Islet of Langerhans (tissue), 1 donor: ENCODE results near the gene ZNF385C.

Experiments used
- FAIRE-seq: peaks from one replicate; lab custom pipeline; 2011; peaks lifted over from hg19 to GRCh38; lab: Jason Lieb, UNC

ZNF385C gene

GRCh38 chr17:42107597-42108576, 9.6 kb upstream of the ZNF385C start:
- FAIRE-seq = no peak

DNA sequence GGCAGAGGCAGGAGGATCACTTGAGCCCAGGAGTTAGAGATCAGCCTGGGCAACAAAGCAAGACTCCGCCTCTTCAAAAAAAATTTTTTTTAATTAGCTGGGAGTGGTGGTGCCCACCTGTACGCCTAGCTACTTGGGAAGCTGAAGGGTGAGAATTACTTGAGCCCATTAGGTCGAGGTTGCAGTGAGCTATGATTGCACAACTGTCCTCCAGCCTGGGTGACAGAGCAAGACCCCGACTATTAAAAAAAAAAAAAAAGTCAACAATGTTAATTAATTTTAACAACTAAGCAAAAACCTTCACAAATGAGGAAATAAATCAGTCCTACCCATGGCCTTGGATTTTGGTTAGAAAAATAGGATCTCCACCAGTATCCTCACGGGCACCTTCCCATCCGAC, 8.9 kb upstream of the ZNF385C start:
- no peak for FAIRE-seq

DNA sequence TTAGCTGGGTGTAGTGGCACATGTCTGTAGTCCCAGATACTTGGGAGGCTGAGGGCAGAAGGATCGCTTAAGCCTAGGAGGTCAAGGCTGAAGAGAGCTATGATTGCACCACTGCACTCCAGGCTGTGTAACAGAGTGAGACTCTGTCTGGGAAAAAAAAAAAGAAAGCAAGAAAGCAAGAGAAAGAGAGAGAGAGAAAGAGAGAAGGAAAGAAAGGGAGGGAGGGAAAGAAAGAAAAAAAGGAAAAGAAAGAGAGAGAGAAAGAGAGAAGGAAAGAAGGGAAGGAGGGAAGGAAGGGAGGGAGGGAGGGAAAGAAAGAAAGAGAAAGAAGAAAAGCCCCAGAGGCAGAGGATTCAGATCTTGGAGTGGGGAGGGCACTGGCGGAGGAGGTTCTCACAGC, 7.7 kb upstream of the ZNF385C start:
- no peak for FAIRE-seq

DNA sequence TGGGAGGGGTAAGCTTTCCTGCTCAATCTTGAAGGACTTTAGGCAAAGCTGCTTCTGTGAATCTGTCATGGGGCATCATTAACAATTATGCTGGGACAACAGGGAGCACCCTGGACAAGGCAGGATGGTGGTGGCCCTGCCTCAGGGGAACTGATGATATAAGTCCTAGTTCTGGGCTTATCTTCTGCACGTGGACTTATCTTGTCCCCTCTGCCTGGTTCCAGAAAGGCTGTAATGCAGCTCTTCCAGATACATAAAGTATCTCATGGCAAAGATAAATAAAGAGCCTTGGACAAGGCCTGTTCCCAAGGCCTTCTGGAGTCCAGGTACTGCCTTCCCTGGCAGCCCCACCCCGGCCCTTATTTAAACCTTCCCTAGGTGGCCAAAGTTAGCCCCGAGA, 6.0 kb upstream of the ZNF385C start:
- no peak for FAIRE-seq

DNA sequence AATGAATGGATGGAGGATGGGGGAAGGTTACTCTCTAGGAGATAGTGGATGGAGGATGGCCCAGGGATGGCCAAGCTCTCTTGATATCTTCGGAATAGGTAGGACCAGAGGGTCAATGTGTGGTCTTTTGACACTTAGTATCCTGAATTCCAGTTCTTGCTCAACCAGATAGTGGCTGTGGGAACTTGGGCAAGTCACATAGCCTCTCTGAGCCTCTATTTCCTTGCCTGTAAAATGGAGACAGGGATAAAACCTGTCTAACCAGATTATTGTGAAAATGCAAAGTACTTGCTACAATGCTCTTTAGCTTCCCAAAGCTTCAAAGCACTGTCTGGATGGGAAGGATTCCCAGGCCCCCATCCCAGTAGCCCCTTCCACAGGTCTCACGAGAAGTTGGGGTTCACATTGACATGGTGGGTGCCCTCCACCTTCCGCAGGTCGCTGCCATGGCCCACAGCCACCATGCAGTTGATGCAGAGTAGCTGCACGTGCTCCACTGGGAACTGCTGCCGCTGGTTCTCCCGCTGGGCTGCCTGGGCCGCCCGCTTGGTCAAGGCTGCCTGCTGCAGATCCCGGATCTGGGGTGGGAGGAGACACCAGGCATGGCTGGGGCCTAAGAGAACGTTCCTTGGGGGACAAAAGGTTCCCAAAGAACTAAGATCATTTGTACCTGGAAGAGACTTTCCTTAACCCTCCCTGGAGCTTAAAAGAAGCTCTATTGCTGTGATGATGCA, 5.1 kb upstream of the ZNF385C start:
- no peak for FAIRE-seq

- no peak for FAIRE-seq
These were observed 3.4 kb upstream of the ZNF385C start for GRCh38 chr17:42101513-42102292.

GRCh38 chr17:42098730-42099399, 592 bp upstream of the ZNF385C start:
- FAIRE-seq = no peak

GRCh38 chr17:42096360-42097111, 1.7 kb downstream of the ZNF385C start:
- FAIRE-seq = no peak

DNA sequence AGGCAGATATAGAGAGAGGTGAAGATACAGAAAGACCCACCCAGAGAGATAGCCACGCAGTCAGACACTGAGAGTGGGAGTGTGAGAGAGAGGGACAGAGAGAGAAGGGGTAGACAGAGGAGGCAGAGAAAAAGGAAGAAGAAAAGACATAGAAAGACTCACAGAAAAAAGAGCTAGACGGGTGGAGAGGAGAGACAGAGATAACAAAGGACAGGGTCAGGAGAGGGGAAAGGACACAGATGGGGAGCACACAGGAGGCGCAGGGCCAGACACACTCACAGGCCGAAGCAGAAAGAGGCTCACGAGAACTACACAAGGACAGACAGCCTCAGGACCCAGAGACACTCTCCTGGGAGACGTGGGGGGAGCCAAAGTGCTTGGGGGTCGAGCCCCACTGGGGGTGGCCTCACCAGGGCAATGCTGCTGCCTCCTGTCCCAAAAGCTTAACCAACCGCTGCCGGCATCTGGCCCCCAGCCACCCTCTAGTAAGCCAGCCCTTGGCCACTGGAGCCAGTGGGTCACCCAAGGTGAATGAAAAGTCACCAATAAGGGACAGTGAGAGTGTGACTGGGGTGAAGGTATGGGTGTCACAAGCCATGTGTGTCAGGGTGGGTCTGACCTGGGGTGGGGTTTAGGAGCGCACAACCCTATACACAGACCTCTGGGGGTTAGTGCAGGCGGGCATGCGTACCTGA, 3.8 kb downstream of the ZNF385C start:
- no peak for FAIRE-seq

GRCh38 chr17:42092939-42093338, 5.3 kb downstream of the ZNF385C start:
- FAIRE-seq = no peak

- FAIRE-seq = no peak
These were observed 7.1 kb downstream of the ZNF385C start for GRCh38 chr17:42090964-42091790.

- FAIRE-seq = no peak
These were observed 9.5 kb downstream of the ZNF385C start for GRCh38 chr17:42088736-42089135.

DNA sequence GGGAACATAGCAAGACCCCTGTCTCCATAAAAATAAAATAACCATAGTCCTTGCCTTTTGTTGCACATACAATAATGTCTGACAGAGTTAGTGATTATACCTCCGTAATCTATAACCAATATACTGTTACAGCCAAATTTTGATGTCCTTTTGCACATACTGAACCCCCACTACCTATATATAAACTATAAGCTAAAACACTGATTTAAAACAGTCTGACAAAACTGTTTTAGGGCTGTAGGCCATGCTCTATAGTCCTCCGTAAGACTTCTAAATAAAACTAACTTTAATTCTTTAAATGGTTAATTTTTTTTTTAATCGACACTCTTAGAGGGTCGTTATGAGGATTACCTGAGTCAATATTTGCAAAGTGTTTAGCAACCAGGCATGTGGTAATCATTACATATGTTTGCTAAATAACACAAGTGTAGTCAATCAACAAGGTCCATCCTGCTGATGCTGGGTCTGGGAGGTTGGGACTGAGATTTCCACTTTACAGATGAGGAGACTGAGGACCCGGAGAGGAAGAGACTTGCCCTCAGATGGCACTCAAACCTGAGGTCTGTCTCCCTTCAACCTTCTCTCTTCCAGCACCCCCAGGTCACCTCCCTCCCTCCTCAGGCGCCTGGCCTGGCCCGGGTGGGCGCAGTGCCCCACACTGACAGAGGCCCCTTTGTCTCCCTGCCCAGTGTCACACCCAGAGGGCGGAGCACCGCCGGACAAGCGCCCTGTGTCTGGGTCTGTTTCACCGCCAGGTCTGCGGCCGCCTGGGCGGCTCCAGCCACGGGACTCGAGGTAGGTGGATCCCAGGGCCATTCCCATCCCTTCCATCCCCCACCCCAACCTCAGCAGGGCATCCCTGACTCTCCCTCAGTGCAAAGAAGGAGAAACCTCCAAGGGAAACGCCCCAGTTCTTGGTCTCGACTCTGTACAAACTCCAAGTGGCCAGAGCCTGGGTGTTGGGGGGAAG, 10.3 kb downstream of the ZNF385C start:
- no peak for FAIRE-seq

- no peak for FAIRE-seq
These were observed 11.1 kb downstream of the ZNF385C start for GRCh38 chr17:42087042-42087701.

- no peak for FAIRE-seq
These were observed 16.6 kb downstream of the ZNF385C start for GRCh38 chr17:42081516-42082129.

DNA sequence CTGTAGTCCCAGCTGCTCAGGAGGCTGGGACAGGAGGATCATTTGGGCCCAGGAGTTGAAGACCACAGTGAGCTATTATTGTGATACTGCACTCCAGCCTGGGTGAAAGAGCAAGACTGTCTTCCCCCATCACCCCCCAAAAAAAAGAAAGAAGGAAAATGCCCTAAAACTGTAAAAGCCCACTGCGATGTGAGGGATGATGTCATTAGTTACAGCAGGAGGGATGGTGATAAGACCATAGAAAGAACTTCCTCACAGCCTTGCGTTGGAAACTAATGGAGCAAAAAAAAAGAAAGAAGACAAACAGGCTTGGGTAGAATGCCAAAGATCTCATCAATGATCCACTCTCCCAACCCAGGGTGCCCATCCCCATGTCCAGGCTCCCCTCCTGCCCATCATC, 18.7 kb downstream of the ZNF385C start:
- no peak for FAIRE-seq

GRCh38 chr17:42078396-42079043, 19.8 kb downstream of the ZNF385C start:
- no peak for FAIRE-seq
